Epidermal melanocyte (primary cell): ENCODE results near the gene PDLIM4.

ENCODE experiments used
- DNase-seq: peaks from one replicate; pipeline ENCODE4 v3.0.0; 2011; ENCODE audit warnings: low spot score; ENCODE audit not compliant: insufficient read length

The PDLIM4 gene

DNA sequence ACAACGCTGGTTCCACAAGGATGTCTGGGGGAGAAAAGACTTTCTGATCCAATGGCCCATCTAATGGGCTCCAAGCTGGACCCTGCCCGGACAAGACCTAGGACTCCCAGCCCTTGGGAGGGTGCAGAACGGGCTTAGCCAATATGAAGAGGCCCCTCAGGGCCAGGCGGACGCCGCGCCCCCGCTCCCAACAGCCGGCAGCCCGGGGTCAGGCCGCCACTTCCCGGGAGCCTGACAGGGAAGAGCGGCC is 30.3 kb upstream of the PDLIM4 start:
- no peak for DNase-seq

DNA sequence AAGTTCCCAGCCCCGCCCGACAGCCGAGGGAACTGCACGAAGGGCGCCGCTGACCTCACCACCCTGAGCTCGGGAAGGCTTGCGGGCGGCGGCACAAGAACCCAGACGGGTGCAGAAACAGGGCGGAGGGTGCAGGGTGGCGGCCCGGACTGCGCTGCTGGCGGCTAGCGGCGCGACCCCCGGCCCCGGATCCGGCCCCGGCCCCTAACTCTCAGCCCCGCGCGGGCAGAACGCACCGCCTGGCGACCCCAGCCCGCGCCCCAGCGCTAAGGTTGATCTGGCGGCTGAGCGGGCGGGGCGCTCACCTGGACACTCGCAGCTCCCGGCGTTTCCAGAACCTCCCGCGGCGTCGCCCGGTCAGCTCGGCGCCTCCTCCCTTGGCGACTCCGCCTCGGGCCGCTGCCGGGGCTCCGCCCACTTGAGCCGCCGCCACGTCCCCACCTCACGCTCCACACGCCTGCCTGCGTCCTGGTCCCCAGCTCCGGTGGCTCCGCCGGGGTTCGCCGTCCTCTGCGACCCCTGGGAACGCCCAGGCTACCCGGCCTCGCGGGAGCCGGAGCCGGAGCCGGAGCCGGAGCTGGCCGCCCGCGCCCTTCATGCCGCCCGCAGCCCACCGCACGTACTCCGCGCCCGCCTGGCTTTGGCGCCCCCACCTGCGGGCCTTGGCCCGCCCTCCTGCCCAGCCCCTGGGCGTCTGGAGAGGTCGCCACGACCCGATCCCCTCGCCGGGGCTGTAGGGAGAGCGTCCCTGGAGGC is 29.8 kb upstream of the PDLIM4 start, which contains the start of gene P4HA2:
Gene P4HA2 (minus strand): TSS at position 369 of the 756 bp plus-strand sequence. CDS start 9,227 bp downstream, outside the sequence.
- peak; percentile 62 for DNase-seq

GRCh38 chr5:132228241-132229035 is 29.1 kb upstream of the PDLIM4 start:
- no peak for DNase-seq

- no peak for DNase-seq
These were observed 28.3 kb upstream of the PDLIM4 start for GRCh38 chr5:132229236-132229635.

GRCh38 chr5:132230871-132231270 is 26.6 kb upstream of the PDLIM4 start:
- DNase-seq = no peak

DNA sequence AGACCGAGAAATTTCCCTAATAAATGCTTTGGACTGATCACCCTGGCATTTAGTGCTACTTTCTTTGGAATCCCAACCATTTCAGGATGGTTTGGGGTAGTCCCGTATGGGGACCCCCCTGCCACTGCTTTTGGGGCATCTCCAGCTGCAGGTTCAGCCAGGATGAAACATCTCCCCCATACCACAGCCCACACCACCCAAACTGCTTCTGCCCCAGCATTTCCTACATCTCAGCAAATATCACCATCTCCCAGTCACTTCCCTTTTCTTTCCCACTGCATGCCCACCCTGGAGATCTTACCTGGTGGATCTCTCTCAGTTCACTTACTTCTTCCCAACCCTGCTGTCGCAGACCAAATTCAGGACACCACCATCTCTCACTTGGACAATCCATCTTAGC is 25.0 kb upstream of the PDLIM4 start:
- DNase-seq = no peak

- no peak for DNase-seq
These were observed 24.4 kb upstream of the PDLIM4 start for GRCh38 chr5:132233081-132233480.

DNA sequence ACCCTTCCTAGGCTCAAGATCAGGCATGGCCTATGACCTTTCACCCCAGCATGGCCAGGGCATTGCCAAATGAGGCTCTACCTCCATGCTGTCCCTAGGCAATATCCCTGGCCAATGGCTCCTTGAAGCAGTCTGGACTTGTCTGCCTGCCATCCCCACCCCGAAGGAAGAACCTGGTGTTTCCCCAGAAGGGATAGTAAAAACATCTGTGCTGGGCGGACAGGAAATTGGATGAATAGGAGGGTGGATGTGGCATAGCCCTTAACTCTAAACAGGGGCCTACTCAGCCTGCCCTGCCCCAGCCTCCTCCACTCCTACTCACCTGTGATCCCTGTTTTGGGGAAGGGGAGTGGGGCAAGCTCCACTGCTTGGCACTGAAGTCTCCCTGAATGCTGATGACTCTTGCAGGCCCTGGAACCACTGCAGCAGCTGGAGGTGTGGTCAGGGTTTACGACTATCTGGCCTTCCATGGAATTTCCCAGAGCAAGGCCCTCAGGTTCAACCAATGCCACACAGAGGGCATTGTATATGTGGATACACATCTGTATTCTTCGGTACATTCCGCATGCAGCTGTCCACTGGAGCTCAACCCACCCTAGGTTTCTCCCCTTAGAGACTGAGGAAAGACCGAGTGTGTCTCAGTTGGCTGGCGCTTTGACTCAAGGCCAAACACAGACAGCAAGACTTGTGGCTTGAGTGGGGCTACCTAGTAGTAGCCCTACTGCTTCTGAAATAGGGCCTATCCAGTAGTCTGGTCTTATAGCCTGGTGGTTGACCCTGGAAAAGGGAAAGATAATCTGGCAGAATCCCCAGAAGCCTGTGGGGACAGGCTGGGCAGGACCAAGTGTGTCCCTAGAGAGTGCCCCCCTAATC is 23.4 kb upstream of the PDLIM4 start:
- no peak for DNase-seq

GRCh38 chr5:132234684-132235062 is 22.8 kb upstream of the PDLIM4 start:
- no peak for DNase-seq

- no peak for DNase-seq
These were observed 22.2 kb upstream of the PDLIM4 start for GRCh38 chr5:132235340-132235739.

DNA sequence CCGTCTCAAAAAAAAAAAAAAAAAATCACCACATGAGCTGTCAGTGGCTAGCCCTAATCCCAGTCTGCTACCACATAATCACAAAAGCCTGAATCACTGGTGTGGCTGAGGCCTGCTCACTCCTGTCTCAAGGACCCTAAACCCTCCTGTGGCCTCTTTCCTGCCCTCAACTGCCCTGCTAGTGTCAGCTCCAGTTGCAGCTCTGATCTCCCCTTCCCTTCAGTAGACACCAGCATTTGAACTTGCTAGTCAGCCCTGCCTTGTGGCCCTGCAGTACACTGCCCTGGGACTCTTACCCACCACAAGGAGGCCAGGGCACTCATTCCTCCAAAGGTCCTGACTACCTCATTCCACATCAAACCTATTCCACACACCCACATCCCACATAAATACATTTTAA is 20.4 kb upstream of the PDLIM4 start:
- DNase-seq = no peak

DNA sequence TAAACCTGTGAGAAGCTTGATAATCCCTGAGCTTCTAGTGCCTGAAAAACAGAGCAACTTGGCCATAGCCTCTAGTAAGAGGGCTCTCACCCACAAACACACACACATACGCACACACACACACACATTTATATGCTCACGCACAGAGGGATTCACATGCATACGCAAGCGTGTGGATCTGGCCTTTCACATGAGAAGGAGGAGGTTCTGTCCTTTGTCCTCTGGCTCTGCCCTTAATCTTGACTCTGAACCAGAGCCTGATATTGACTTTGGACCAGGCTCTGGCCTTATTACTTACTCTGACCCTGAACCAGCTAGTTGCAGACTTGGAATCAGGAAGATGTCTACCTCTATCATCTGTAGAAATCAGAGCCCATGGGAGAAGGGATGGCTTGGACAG is 19.8 kb upstream of the PDLIM4 start:
- no peak for DNase-seq

DNA sequence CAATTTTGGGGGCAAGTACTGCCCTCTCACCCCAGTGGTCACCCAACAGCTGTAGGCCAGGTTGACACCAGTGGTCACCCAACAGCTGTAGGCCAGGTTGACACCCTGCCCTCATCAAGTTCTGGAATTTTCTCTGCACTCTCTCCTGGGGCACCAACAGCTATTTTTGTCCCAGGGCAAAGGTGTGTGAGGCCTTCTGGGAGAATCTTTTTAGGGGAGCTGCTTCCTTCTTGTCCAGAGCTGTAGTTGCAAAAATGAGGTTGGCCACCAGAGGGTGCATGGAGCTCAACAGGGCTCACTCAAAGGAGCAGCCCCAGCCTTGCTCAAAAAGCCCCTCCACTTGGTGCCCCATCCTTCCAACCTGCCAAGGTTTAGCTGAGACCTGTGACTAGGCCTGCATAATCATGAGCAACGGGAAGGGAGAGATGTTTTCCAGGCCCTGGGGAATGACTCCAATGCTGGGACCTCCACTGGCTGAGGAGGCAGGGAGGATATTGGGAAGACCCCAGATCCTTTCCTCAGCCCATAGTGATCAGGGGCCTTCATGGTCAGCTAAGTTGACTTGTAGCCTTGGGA is 19.2 kb upstream of the PDLIM4 start:
- no peak for DNase-seq

DNA sequence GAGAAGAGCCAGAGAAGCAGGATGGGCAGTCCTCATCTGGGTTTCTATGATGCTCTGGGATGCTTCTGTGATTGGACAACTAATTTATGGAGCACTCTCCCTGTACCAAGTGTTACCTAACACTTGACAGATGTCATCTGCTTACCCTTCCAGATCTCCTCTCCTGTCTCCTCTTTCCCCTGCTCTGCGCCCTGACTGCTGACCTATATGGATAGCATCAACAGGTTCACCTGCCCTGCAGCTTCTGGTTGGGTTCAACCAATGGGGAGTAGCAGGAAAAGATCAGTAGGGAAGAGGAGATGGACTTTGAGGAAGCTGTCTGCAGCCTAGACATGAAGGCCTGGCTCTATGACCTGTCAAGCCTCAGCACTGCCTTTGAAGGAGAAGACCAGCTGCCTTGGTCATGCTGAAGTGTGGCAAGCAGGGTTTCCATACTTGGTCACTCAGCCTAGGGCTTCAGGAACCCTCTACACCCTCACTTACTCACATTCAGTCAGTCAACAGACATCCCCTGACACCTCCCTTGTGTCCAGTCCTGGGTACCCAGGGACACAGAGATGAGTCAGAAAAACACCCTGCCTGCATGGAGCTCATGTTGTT is 18.5 kb upstream of the PDLIM4 start:
- no peak for DNase-seq

GRCh38 chr5:132239776-132240175 is 17.7 kb upstream of the PDLIM4 start:
- no peak for DNase-seq

- DNase-seq = no peak
These were observed 14.0 kb upstream of the PDLIM4 start for GRCh38 chr5:132243366-132243977.

GRCh38 chr5:132245593-132245992 is 11.9 kb upstream of the PDLIM4 start:
- no peak for DNase-seq

DNA sequence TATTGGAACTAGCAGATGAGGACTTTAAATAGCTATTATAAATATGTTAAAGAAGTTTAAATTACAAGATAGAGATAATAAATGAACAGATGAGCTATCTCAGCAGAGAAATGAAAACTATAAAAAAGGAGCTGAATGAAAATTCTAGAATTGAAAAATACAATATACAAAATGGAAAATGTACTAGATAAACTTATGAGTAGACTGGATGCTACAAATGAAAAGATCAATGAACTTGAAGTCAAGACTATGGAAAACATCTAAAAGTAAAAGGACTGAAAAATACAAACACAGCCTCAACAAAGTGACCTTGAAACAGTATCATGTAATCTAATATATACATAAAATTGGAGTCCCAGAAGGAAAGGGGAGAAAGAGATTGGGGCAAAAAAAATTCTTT is 10.7 kb upstream of the PDLIM4 start:
- no peak for DNase-seq

DNA sequence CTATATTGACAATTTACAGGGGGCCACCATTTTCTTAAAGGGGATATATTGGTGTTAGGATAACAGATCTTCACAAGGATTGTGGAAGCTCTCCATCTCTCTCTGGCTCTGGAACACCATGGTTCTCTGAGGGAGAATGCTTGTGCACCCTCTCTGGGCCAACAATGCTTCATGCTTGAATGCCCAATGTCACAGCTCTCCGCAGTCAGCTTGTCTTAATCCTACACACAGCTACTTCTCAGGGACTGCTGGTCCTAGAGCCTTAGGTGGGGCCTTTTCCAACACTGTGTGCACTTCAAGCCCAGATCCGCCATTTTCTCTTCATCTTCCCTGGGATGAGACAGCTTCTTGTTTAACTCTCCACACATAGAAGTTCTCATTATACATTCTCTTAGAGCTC is 6.9 kb upstream of the PDLIM4 start:
- DNase-seq = no peak

DNA sequence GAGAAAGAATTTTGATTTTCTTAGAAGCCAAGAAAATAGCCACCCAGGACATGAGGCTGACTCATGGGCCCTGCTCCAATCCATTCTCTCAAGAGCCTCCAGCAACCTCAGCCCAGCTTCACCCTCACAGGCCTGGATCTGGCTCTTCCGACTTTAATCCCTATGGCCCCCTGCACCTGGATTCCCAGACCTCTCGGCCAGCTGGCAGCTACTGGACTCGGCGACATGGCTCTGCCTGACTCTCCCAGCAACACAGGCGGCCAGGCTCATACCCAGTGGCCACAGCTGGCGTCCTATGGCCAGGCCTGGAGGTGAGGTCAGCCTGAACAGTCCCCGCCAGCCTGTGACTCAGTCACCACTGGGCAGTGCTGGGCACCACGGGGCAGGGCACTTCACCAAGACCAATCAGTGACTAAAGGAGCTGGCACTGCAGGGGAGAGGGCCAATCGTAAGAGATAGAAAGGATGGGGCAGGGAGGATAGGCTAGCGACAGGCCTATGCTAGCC is 6.2 kb upstream of the PDLIM4 start:
- DNase-seq = no peak

GRCh38 chr5:132253008-132253441 is 4.5 kb upstream of the PDLIM4 start:
- no peak for DNase-seq
